ENCODE data around the gene KRT25. TPM values are rescaled to one million over a fixed set of nuclear protein-coding genes. Genes with fewer than 3 reads are reported as not detected.

KRT25 gene
- total and polyA plus RNA-seq, 2 of the 4 experiments (the other 2 are of a cell fraction), result not detected

DNA sequence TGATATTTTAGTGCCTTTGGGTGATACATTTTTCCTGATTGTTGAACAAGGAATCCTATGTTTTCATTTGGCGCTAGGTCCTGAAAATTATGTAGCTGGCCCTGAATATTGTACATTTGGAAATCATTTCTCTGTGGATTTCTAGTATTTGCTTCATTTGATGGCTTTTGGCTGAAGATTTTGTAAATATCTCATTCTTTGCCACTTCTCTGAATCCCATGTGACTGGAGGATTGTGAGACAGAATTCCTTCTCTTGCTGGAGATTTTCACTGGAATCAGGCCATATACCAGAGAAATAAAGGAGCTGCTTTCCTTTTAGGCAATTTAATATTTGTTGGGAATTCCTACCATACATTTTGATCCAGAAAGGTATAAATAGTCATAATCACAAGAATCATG lies 36.0 kb upstream of the KRT25 start:
- no peak overlapping the region for H3K18ac ChIP-seq (ENCODE audit: low read depth, low read length)
- no peak overlapping the region for H3K56ac ChIP-seq (ENCODE audit: extremely low read depth, insufficient read depth, low read length)
- TF ChIP-seq CHD1 (IDR thresholded peaks at IDR 0.05; ENCODE audit: low read depth, low read length), result no peak
- no peak for TF ChIP-seq BHLHE40 (IDR thresholded peaks at IDR 0.05; ENCODE audit: low read depth, low read length)
- no peak overlapping the region for H4K8ac ChIP-seq (ENCODE audit: low read depth in 2 of 2, low read length in 2 of 2)
- H3K4ac ChIP-seq (ENCODE audit: low read depth, low read length), result no peak overlapping the region
- H4K5ac ChIP-seq (ENCODE audit: low read depth, low read length), result no peak overlapping the region
- no peak overlapping the region for H3K14ac ChIP-seq (replicated peaks; ENCODE audit: low read depth, low read length)
- no peaks in the 10 kb centered on the region for H3K9me1 ChIP-seq (ENCODE audit: insufficient read depth, low read length)
- H3K36me3 ChIP-seq (ENCODE audit: control insufficient read depth, insufficient read depth, low read length), result no peaks in the 10 kb centered on the region
- H2BK20ac ChIP-seq (ENCODE audit: low read depth, low read length), result no peak overlapping the region
- ATAC-seq (ENCODE audit: low read depth) (no peak), DNase-seq (no peak)
- BruUV-seq (replicated peaks), result no TSS peak
- H3K9me3 ChIP-seq (ENCODE audit: control insufficient read depth, insufficient read depth, low read length), result no peaks in the 10 kb centered on the region
- no peaks in the 10 kb centered on the region for H4K20me1 ChIP-seq (ENCODE audit: insufficient read depth, low read length)
- peaks cover 37% of the 10 kb centered on the region for H3K27me3 ChIP-seq (ENCODE audit: control insufficient read depth, insufficient read depth, low read length)
- H3K4me2 ChIP-seq (ENCODE audit: low read depth, low read length), result no peak overlapping the region
- H3K79me1 ChIP-seq (ENCODE audit: low read depth in 1 of 2, low read length in 2 of 2), result no peaks in the 10 kb centered on the region
- H3K23ac ChIP-seq (ENCODE audit: low read depth, low read length), result no peak overlapping the region
- H3K4me1 ChIP-seq (ENCODE audit: control insufficient read depth, insufficient read depth, low read length), result no peaks in the 10 kb centered on the region
- no peak overlapping the region for H2AFZ ChIP-seq (replicated peaks; ENCODE audit: low read length, poor library complexity)
- dilution Hi-C loops (cut with HindIII; ENCODE audit: low sequenced_read_pairs, unreplicated experiment) (no loop called here), in situ Hi-C loops (cut with MboI; ENCODE audit: low sequenced_read_pairs) (loop anchor here (5.0 to 25.0 kb wide), 2 partner anchors 174 to 429 kb away; partner anchors contain the start of gene GJD3), intact Hi-C loops (cut with micrococcal nuclease) (loop anchor here (1.0 to 10.0 kb wide), 4 partner anchors 143 to 426 kb away; partner anchors contain the start of gene GJD3)
- H2AK9ac ChIP-seq (replicated peaks; ENCODE audit: low read depth, low read length, poor library complexity), result no peak overlapping the region
- H2BK120ac ChIP-seq (ENCODE audit: low read depth, low read length), result no peak overlapping the region
- H3K27ac ChIP-seq (ENCODE audit: insufficient read depth, low read length), result no peak overlapping the region
- no peak overlapping the region for H2BK15ac ChIP-seq (ENCODE audit: low read depth, low read length)
- ChIA-PET POLR2A (ENCODE audit: unreplicated experiment) (no interaction called here), CTCF (interaction anchor here (0.8 to 1.9 kb wide), 4 partner anchors 13 to 857 kb away, joined by 3 to 6 read pairs (median 3); no protein-coding TSS in a partner anchor)
- H4K91ac ChIP-seq (ENCODE audit: insufficient read depth, low read depth, low read length), result no peak overlapping the region
- no peak overlapping the region for H3K4me3 ChIP-seq (ENCODE audit: insufficient read depth, low read depth, low read length)
- no peak overlapping the region for H2BK5ac ChIP-seq (ENCODE audit: low read depth, low read length, poor library complexity, severe bottlenecking)
- no CpG with 5 or more reads among the region's 1 CpG for WGBS, 2 experiments (ENCODE audit: extremely low coverage in 2 of 2, insufficient read length in 1 of 2)
- H3K9ac ChIP-seq (ENCODE audit: low read depth, low read length), result no peak overlapping the region
- no peak overlapping the region for H2AK5ac ChIP-seq (ENCODE audit: low read depth, low read length)
